ENCODE data around the gene CNIH1. TPM values are rescaled to one million over a fixed set of nuclear protein-coding genes. Genes with fewer than 3 reads are reported as not detected.
"Not testable (repeated sequence)": the region's sequence is repeated elsewhere in the genome, so short reads cannot be mapped to it uniquely, and the experiment has no call there.

Gene CNIH1
- total RNA-seq, 1 donor from 2014 or later, result 205 TPM

DNA sequence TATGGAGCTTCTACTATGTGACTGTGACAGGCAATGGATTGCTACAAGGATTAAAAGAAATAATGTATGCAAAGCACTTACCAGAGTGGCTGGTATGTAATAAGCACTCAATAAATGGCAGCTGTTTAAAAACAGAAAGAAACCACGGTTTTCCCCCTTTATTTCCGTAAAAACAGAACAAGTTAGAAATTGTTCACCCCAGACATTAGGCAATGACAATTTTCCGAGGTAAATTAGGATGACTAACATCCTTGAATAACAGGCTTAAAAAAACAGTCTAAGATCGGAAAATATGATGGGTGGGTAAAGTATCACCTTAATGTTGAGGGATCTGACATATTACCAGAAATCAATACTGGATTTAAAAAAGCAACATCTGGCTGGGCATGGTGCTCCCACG, 20.9 kb upstream of the CNIH1 start:
- Histone ChIP-seq H3K4me1 (no peaks in the 10 kb centered on the region), H4K20me1 (ENCODE audit: low read depth) (no peaks in the 10 kb centered on the region), H3K36me3 (no peaks in the 10 kb centered on the region), H3K4me2 (no peak overlapping the region), H3K27me3 (no peaks in the 10 kb centered on the region), H3K4me3 (no peak overlapping the region), H3K27ac (no peak overlapping the region), H2AFZ (replicated peaks) (no peak overlapping the region), H3K9me3 (ENCODE audit: low read depth) (no peaks in the 10 kb centered on the region), H3K9ac (no peak overlapping the region), H3F3A (ENCODE audit: low read depth) (no peaks in the 10 kb centered on the region), H3K79me2 (ENCODE audit: low read depth) (no peaks in the 10 kb centered on the region)
- H3K27ac Mint-ChIP-seq, result no peak overlapping the region
- DNase-seq (ENCODE audit: low spot score), result no peak
- no peak for TF ChIP-seq EZH2phosphoT487 (IDR thresholded peaks at IDR 0.05)
- TF ChIP-seq, protein P1, sequence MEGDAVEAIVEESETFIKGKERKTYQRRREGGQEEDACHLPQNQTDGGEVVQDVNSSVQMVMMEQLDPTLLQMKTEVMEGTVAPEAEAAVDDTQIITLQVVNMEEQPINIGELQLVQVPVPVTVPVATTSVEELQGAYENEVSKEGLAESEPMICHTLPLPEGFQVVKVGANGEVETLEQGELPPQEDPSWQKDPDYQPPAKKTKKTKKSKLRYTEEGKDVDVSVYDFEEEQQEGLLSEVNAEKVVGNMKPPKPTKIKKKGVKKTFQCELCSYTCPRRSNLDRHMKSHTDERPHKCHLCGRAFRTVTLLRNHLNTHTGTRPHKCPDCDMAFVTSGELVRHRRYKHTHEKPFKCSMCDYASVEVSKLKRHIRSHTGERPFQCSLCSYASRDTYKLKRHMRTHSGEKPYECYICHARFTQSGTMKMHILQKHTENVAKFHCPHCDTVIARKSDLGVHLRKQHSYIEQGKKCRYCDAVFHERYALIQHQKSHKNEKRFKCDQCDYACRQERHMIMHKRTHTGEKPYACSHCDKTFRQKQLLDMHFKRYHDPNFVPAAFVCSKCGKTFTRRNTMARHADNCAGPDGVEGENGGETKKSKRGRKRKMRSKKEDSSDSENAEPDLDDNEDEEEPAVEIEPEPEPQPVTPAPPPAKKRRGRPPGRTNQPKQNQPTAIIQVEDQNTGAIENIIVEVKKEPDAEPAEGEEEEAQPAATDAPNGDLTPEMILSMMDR (IDR thresholded peaks at IDR 0.05), result no peak
- H3K27me3 Mint-ChIP-seq (ENCODE audit: insufficient read depth, low read depth), result no peaks in the 10 kb centered on the region
- H3K36me3 Mint-ChIP-seq, result peaks cover 7% of the 10 kb centered on the region
- H3K4me1 Mint-ChIP-seq, result no peaks in the 10 kb centered on the region
- H3K9me3 Mint-ChIP-seq, result peaks cover 20% of the 10 kb centered on the region
- no peak overlapping the region for H3K4me3 Mint-ChIP-seq

DNA sequence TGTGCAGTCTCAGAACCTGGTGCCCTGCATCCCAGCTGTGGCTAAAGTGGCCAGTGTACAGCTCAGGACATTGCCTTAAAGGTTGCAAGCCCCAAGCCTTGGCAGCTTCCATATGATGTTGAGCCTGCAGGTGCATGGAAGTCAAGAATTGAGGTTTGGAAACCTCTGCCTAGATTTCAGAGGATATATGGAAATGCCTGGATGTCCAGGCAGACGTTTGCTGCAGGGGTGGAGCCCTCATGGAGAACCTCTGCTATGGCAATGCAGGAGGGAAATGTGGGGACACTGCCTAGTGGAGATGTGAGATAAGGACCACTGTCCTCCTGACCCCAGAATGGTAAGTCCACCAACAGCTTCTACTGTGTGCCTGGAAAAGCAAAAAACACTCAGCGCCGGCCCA, 17.9 kb upstream of the CNIH1 start:
- TF ChIP-seq EZH2phosphoT487 (IDR thresholded peaks at IDR 0.05), result no peak
- TF ChIP-seq, protein P1 (IDR thresholded peaks at IDR 0.05), result no peak
- no peaks in the 10 kb centered on the region for H3K4me1 ChIP-seq
- peaks cover 20% of the 10 kb centered on the region for H3K9me3 Mint-ChIP-seq

DNA sequence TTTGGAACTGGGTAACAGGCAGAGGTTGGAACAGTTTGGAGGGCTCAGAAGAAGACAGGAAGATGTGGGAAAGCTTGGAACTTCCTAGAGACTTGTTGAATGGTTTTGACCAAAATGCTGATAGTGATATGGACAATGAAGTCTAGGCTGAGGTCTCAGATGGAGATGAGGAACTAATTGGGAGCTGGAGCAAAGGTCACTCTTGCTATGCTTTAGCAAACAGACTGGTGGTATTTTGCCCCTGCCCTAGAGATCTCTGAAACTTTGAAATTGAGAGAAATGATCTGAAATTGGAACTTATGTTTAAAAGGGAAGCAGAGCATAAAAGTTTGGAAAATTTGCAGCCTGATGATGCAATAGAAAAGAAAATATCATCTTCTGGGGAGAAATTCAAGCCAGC, 17.4 kb upstream of the CNIH1 start:
- not testable (repeated sequence) for H3K4me1 Mint-ChIP-seq; H3K9me3 ChIP-seq (ENCODE audit: low read depth); H3K27ac Mint-ChIP-seq; H4K20me1 ChIP-seq (ENCODE audit: low read depth); H3K36me3 Mint-ChIP-seq; H3K27ac ChIP-seq; H3K4me1 ChIP-seq; H3K4me3 Mint-ChIP-seq; DNase-seq (ENCODE audit: low spot score); H3K79me2 ChIP-seq (ENCODE audit: low read depth); H2AFZ ChIP-seq (replicated peaks); H3K27me3 ChIP-seq; H3K4me2 ChIP-seq; H3K4me3 ChIP-seq; H3F3A ChIP-seq (ENCODE audit: low read depth); H3K9ac ChIP-seq; H3K36me3 ChIP-seq; H3K27me3 Mint-ChIP-seq (ENCODE audit: insufficient read depth, low read depth)
- H3K9me3 Mint-ChIP-seq, result peaks cover 20% of the 10 kb centered on the region

More for the DNA sequence above, 17.9 kb upstream of the CNIH1 start:
- Histone ChIP-seq H3F3A (ENCODE audit: low read depth) (no peaks in the 10 kb centered on the region), H2AFZ (replicated peaks) (no peak overlapping the region), H3K27ac (no peak overlapping the region), H3K9me3 (ENCODE audit: low read depth) (no peaks in the 10 kb centered on the region), H3K4me3 (no peak overlapping the region), H3K4me2 (no peak overlapping the region), H3K36me3 (no peaks in the 10 kb centered on the region), H4K20me1 (ENCODE audit: low read depth) (no peaks in the 10 kb centered on the region), H3K27me3 (no peaks in the 10 kb centered on the region), H3K9ac (no peak overlapping the region), H3K79me2 (ENCODE audit: low read depth) (no peaks in the 10 kb centered on the region)
- H3K36me3 Mint-ChIP-seq, result peaks cover 7% of the 10 kb centered on the region
- H3K27ac Mint-ChIP-seq, result no peak overlapping the region
- H3K27me3 Mint-ChIP-seq (ENCODE audit: insufficient read depth, low read depth), result no peaks in the 10 kb centered on the region
- no peak overlapping the region for H3K4me3 Mint-ChIP-seq
- no peak for DNase-seq (ENCODE audit: low spot score)
- H3K4me1 Mint-ChIP-seq, result no peaks in the 10 kb centered on the region

DNA sequence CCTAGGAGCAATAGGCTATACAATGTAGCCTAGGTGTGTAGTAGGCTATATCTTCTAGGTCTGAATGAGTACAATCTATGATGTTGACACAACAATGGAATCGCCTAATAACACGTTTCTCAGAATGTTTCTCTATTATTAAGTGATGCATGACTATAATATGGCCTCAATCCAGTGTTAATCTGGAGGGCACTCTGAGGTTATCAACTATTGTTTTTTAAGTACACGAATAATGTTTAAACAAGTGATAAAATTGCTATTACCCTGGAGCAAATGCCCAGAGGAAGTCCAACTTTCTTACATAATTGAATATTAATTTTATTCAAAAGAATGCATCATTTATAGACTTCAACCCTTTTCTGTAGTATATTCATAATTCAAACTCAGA, 16.4 kb upstream of the CNIH1 start:
- Histone ChIP-seq H3K27me3 (no peaks in the 10 kb centered on the region), H3K9me3 (ENCODE audit: low read depth) (no peaks in the 10 kb centered on the region), H3K27ac (no peak overlapping the region), H3F3A (ENCODE audit: low read depth) (no peaks in the 10 kb centered on the region), H3K79me2 (ENCODE audit: low read depth) (no peaks in the 10 kb centered on the region), H3K4me2 (no peak overlapping the region), H4K20me1 (ENCODE audit: low read depth) (no peaks in the 10 kb centered on the region), H3K4me1 (no peaks in the 10 kb centered on the region), H3K4me3 (no peak overlapping the region), H2AFZ (replicated peaks) (no peak overlapping the region), H3K9ac (no peak overlapping the region), H3K36me3 (no peaks in the 10 kb centered on the region)
- Mint-ChIP-seq H3K4me3 (no peak overlapping the region), H3K27me3 (ENCODE audit: insufficient read depth, low read depth) (no peaks in the 10 kb centered on the region), H3K36me3 (peaks cover 7% of the 10 kb centered on the region), H3K27ac (no peak overlapping the region), H3K9me3 (peaks cover 20% of the 10 kb centered on the region), H3K4me1 (no peaks in the 10 kb centered on the region)
- DNase-seq (ENCODE audit: low spot score), result no peak
- TF ChIP-seq EZH2 (IDR thresholded peaks at IDR 0.05) (no peak), EZH2phosphoT487 (IDR thresholded peaks at IDR 0.05) (no peak)
- TF ChIP-seq, protein P1 (IDR thresholded peaks at IDR 0.05), result no peak

DNA sequence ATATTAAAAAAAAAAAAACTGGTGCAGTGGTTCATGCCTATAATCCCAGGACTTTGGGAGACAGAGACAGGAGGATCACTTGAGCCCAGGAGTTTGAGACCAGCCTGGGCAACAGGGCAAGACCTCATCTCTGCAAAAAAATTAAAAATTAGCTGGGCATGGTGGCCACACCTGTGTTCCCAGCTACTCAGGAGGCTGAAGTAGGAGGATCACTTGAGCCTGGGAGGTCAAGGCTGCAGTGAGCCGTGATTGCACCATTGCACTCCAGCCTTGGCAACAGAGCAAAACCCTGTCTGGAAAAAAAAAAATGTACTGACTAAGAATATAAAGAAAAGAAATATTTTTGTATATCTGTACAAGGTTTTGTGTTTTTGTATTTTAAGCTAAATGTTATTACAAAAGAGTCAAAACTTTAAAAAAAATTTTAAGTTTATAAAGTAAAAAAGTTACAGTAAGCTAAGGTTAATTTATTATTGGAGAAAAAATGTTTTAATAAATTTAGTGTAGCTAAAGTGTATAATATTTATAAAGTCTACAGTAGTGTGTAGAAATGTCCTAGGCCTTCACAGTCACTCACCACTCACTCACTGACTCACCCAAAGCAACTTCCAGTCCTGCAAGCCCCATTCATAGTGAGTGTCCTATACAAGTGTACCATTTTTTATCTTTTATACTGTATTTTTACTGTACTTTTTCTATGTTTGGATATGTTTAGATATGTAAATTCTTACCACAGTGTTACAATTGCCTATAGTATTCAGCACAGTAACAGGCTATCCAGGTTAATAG, 15.8 kb upstream of the CNIH1 start:
- peaks cover 20% of the 10 kb centered on the region for H3K9me3 Mint-ChIP-seq

More for the DNA sequence above, 15.8 kb upstream of the CNIH1 start:
- H4K20me1 ChIP-seq (ENCODE audit: low read depth); DNase-seq (ENCODE audit: low spot score); H3K4me3 ChIP-seq; H3K36me3 ChIP-seq; H3K4me1 Mint-ChIP-seq; H3K27ac ChIP-seq; H2AFZ ChIP-seq (replicated peaks); H3K4me1 ChIP-seq; H3K27me3 ChIP-seq; H3F3A ChIP-seq (ENCODE audit: low read depth); H3K9me3 ChIP-seq (ENCODE audit: low read depth); H3K9ac ChIP-seq; H3K36me3 Mint-ChIP-seq; H3K27me3 Mint-ChIP-seq (ENCODE audit: insufficient read depth, low read depth); H3K27ac Mint-ChIP-seq; H3K79me2 ChIP-seq (ENCODE audit: low read depth); H3K4me2 ChIP-seq; H3K4me3 Mint-ChIP-seq: not testable (repeated sequence)
